Cardiac fibroblast (primary cell): ENCODE results near the gene LETM1.

ENCODE experiments used
- DNase-seq, 2 donors: peaks; one replicate each; pipeline versions ENCODE4 v3.0.0 to v3.0.0-alpha.2; 2010; ENCODE audit warnings: low read depth in 2 of 2
- H3K4me3 ChIP-seq, 2 donors: replicated peaks in 1 of 2; 1 replicate in 1 of 2; 2 replicates in 1 of 2; pipeline ENCODE4 v1.5.1; 2011; ENCODE audit warnings: low read depth in 2 of 2, low read length in 2 of 2, mild to moderate bottlenecking in 2 of 2, moderate library complexity in 1 of 2
- CTCF ChIP-seq: IDR thresholded peaks from one replicate; pipeline ENCODE4 v1.5.1; 2011; ENCODE audit warnings: low read depth, mild to moderate bottlenecking, low read length, inconsistent platforms

LETM1 gene

GRCh38 chr4:1795299-1796195, 60.4 kb downstream of the LETM1 start:
- no peak overlapping the region for H3K4me3 ChIP-seq
- no peak for TF ChIP-seq CTCF
- DNase-seq, result no peak

- TF ChIP-seq CTCF, result no peak
- H3K4me3 ChIP-seq, result no peak overlapping the region
- no peak for DNase-seq
Observed at GRCh38 chr4:1794809-1795298, 61.1 kb downstream of the LETM1 start.

- no peak for TF ChIP-seq CTCF
- peak overlapping the region; percentile 8 to 14 for H3K4me3 ChIP-seq
- DNase-seq, result peak; percentile 13 to 27
Observed at GRCh38 chr4:1793940-1794808, 61.8 kb downstream of the LETM1 start.

- peak; percentile 16 to 33 for DNase-seq
- H3K4me3 ChIP-seq, result peak overlapping the region in 1 of 2 donors; percentile 35
- TF ChIP-seq CTCF, result no peak
Observed at GRCh38 chr4:1793496-1793840, 62.5 kb downstream of the LETM1 start.

- peak in 1 of 2 donors; percentile 26 for DNase-seq
- H3K4me3 ChIP-seq, result peak within 1 kb of the TSS; percentile 8 to 35
- TF ChIP-seq CTCF, result no peak
Observed at GRCh38 chr4:1792832-1793495, 63.0 kb downstream of the LETM1 start, which contains the start of gene FGFR3. Gene FGFR3 (plus strand): TSS chr4:1793293. CDS start chr4:1793935, 642 bp downstream.

GRCh38 chr4:1792158-1792831, 63.7 kb downstream of the LETM1 start:
- TF ChIP-seq CTCF, result no peak
- no peak for DNase-seq
- H3K4me3 ChIP-seq, result no peak overlapping the region
